Measurements from ENCODE around the gene ANO2.

Gene ANO2

GRCh38 chr12:5581616-5582015 is 363.4 kb downstream of the ANO2 start:
- no peak for TF ChIP-seq CTCF (IDR thresholded peaks at IDR 0.05; ENCODE audit: control insufficient read depth, insufficient read depth, low read depth, low read length, missing control alignments)
- no peak for DNase-seq (ENCODE audit: low read depth)
- H3K4me3 ChIP-seq (ENCODE audit: control insufficient read depth, low read depth, low read length): no peak overlapping the region

GRCh38 chr12:5581019-5581418 is 364.0 kb downstream of the ANO2 start:
- DNase-seq (ENCODE audit: low read depth): peak; percentile 35
- H3K4me3 ChIP-seq (ENCODE audit: control insufficient read depth, low read depth, low read length): no peak overlapping the region

GRCh38 chr12:5578775-5579174 is 366.3 kb downstream of the ANO2 start:
- TF ChIP-seq CTCF (IDR thresholded peaks at IDR 0.05; ENCODE audit: control insufficient read depth, insufficient read depth, low read depth, low read length, missing control alignments): no peak
- no peak overlapping the region for H3K4me3 ChIP-seq (ENCODE audit: control insufficient read depth, low read depth, low read length)
- no peak for DNase-seq (ENCODE audit: low read depth)

More at GRCh38 chr12:5581019-5581418, 364.0 kb downstream of the ANO2 start:
- no peak for TF ChIP-seq CTCF (IDR thresholded peaks at IDR 0.05; ENCODE audit: control insufficient read depth, insufficient read depth, low read depth, low read length, missing control alignments)

- no peak for DNase-seq (ENCODE audit: low read depth)
- TF ChIP-seq CTCF (IDR thresholded peaks at IDR 0.05; ENCODE audit: control insufficient read depth, insufficient read depth, low read depth, low read length, missing control alignments): no peak
Measured at GRCh38 chr12:5577741-5578140, 367.3 kb downstream of the ANO2 start.

GRCh38 chr12:5577211-5577612 is 367.8 kb downstream of the ANO2 start:
- TF ChIP-seq CTCF (IDR thresholded peaks at IDR 0.05; ENCODE audit: control insufficient read depth, insufficient read depth, low read depth, low read length, missing control alignments): no peak
- DNase-seq (ENCODE audit: low read depth): no peak
- no peak overlapping the region for H3K4me3 ChIP-seq (ENCODE audit: control insufficient read depth, low read depth, low read length)

More at GRCh38 chr12:5577741-5578140, 367.3 kb downstream of the ANO2 start:
- H3K4me3 ChIP-seq (ENCODE audit: control insufficient read depth, low read depth, low read length): no peak overlapping the region

GRCh38 chr12:5575987-5576386 is 369.1 kb downstream of the ANO2 start:
- H3K4me3 ChIP-seq (ENCODE audit: control insufficient read depth, low read depth, low read length): no peak overlapping the region
- TF ChIP-seq CTCF (IDR thresholded peaks at IDR 0.05; ENCODE audit: control insufficient read depth, insufficient read depth, low read depth, low read length, missing control alignments): no peak
- no peak for DNase-seq (ENCODE audit: low read depth)

GRCh38 chr12:5575232-5575631 is 369.8 kb downstream of the ANO2 start:
- no peak overlapping the region for H3K4me3 ChIP-seq (ENCODE audit: control insufficient read depth, low read depth, low read length)
- DNase-seq (ENCODE audit: low read depth): no peak
- TF ChIP-seq CTCF (IDR thresholded peaks at IDR 0.05; ENCODE audit: control insufficient read depth, insufficient read depth, low read depth, low read length, missing control alignments): no peak
